K562 (cell line): Measurements from ENCODE around the gene NARF. TPM values are rescaled to one million over a fixed set of nuclear protein-coding genes. Genes with fewer than 3 reads are reported as not detected.

Experiments
- ATAC-seq: fragments of 200-7000 bp; cut with Tn5 transposase; 3 replicates; pipeline ENCODE4 v1.9.1; 2020; ENCODE audit warnings: moderate library complexity
- BruUV-seq: library from RNA; stranded (reverse); fragments of 400-500 nt; replicated peaks from 2 replicates; lab custom pipeline; 2021; lab: Mats Ljungman, UMichigan
- CTCF ChIA-PET: fragments of 300-600 bp; formaldehyde crosslinking; extraction: SDS; loops from one replicate; lab custom pipeline; 2021; ENCODE audit warnings: low intra/inter-chr PET ratio; lab: Yijun Ruan, JAX
- POLR2A ChIA-PET: fragments of 300-600, 350-650 bp; sonication (Branson Sonifier 250); formaldehyde crosslinking; extraction: SDS; loops from one replicate; lab custom pipeline; 2021; ENCODE audit warnings: antibody characterized with exemption, inconsistent platforms; lab: Yijun Ruan, JAX
- DNase-seq, 4 experiments: peaks; one replicate each; pipeline versions ENCODE4 v3.0.0 to v3.0.0-alpha.2; 2011 to 2018; ENCODE audit warnings: low spot score in 3 of 4, mixed read lengths in 3 of 4; ENCODE audit errors: extremely low read depth in 1 of 4
- FAIRE-seq: peaks from 2 replicates; lab custom pipeline; 2011; peaks lifted over from hg19 to GRCh38; lab: Jason Lieb, UNC
- H2AFZ ChIP-seq: 2 replicates; pipeline ENCODE4 v1.6.0; 2011; ENCODE audit warnings: low read depth, low read length, control low read depth, inconsistent platforms
- H3K27ac ChIP-seq: fragments of 200-600 bp; 3 replicates; pipeline ENCODE4 v1.8.0; 2011; ENCODE audit warnings: low read depth, mild to moderate bottlenecking, control low read depth, inconsistent platforms, low read length, moderate library complexity, mixed read lengths; ENCODE audit errors: extremely low read depth
- H3K27me3 ChIP-seq, 2 experiments: fragments of 300-600 bp in 1 of 2; 2 replicates in 1 of 2; 3 replicates in 1 of 2; pipeline versions ENCODE4 v1.6.0 to v1.8.0; 2011; ENCODE audit warnings: inconsistent platforms in 2 of 2, low read length in 2 of 2, mild to moderate bottlenecking in 1 of 2, mixed read lengths in 1 of 2, moderate library complexity in 1 of 2; ENCODE audit not compliant: control insufficient read depth in 2 of 2, insufficient read depth in 2 of 2
- H3K36me3 ChIP-seq: fragments of 300-600 bp; 3 replicates; pipeline ENCODE4 v1.8.0; 2011; ENCODE audit warnings: mild to moderate bottlenecking, low read length, inconsistent platforms; ENCODE audit not compliant: control insufficient read depth, insufficient read depth
- H3K4me1 ChIP-seq, 2 experiments: fragments of 200-600 bp in 1 of 2; replicated peaks in 1 of 2; 2 replicates in 1 of 2; 3 replicates in 1 of 2; pipeline versions ENCODE4 v1.5.1 to v1.8.0; 2011; ENCODE audit warnings: inconsistent platforms in 2 of 2, low read length in 2 of 2, mild to moderate bottlenecking in 1 of 2, mixed read lengths in 1 of 2, moderate library complexity in 1 of 2; ENCODE audit not compliant: control insufficient read depth in 2 of 2, insufficient read depth in 2 of 2
- H3K4me2 ChIP-seq: 2 replicates; pipeline ENCODE4 v1.6.1; 2011; ENCODE audit warnings: low read length, control low read depth, inconsistent platforms, mixed read lengths; ENCODE audit not compliant: insufficient read depth
- H3K4me3 ChIP-seq: fragments of 200-600 bp; sonication (generic), shearing (Covaris generic); 2 replicates; pipeline ENCODE4 v1.5.1; 2016; ENCODE audit warnings: control low read depth, inconsistent platforms
- H3K79me2 ChIP-seq: fragments of 200-600 bp; 3 replicates; pipeline ENCODE4 v1.8.0; 2011; ENCODE audit warnings: low read length, inconsistent platforms; ENCODE audit not compliant: control insufficient read depth, insufficient read depth
- H3K9ac ChIP-seq, 2 experiments: 2 replicates each; pipeline versions ENCODE4 v1.6.0 to v1.6.1; 2011; ENCODE audit warnings: low read depth in 2 of 2, low read length in 2 of 2, control low read depth in 1 of 2, inconsistent platforms in 1 of 2, mild to moderate bottlenecking in 1 of 2, mixed read lengths in 1 of 2; ENCODE audit not compliant: insufficient read depth in 1 of 2
- H3K9me1 ChIP-seq: one replicate; pipeline ENCODE4 v1.6.0; 2011; ENCODE audit warnings: inconsistent platforms, mild to moderate bottlenecking, low read length, moderate library complexity; ENCODE audit not compliant: control insufficient read depth, insufficient read depth
- H3K9me3 ChIP-seq: replicated peaks from 2 replicates; pipeline ENCODE4 v1.5.1; 2011; ENCODE audit warnings: low read depth, low read length, inconsistent platforms; ENCODE audit not compliant: control insufficient read depth, insufficient read depth
- H4K20me1 ChIP-seq: replicated peaks from 2 replicates; pipeline ENCODE4 v1.6.1; 2011; ENCODE audit warnings: low read length, inconsistent platforms, mixed read lengths; ENCODE audit not compliant: control insufficient read depth, insufficient read depth
- ELF1 ChIP-seq: fragments of 200-800 bp; sonication (Bioruptor generic); IDR thresholded peaks from 2 replicates; pipeline ENCODE4 v1.6.1; 2016; ENCODE audit warnings: missing genetic modification characterization, missing compliant biosample characterization
- ZBTB7A ChIP-seq: IDR thresholded peaks from 2 replicates; pipeline ENCODE4 v1.6.1; 2011; ENCODE audit warnings: low read depth, mild to moderate bottlenecking, low read length, moderate library complexity, borderline replicate concordance; ENCODE audit not compliant: control insufficient read depth
- WGBS: fragments of 100-300 bp; shearing (Covaris generic); methylation state at CpG from one replicate; pipeline ENCODE4 v1.1.6; 2016; ENCODE audit warnings: low coverage, mixed read lengths; ENCODE audit not compliant: insufficient coverage; ENCODE audit errors: missing lambda C conversion rate; 5-methylcytosine and 5-hydroxymethylcytosine counted together
- in situ Hi-C: fragments of 300-500 bp; cut with MboI; formaldehyde crosslinking; loops from 4 replicates; pipeline ENCODE4 v1.15.0; 2018; ENCODE audit warnings: inconsistent platforms, mixed read lengths
- intact Hi-C: fragments of 100-400 bp; cut with micrococcal nuclease; formaldehyde crosslinking; loops from 2 replicates; pipeline ENCODE4 v1.14.2; 2022
- polyA plus RNA-seq, 8 experiments: library from polyadenylated mRNA; depleted of rRNA in 4 of 8; stranded (reverse) in 5 of 8; unstranded in 3 of 8; fragments of >200 nt; fragmentation: Nextera tagmentation in 2 of 8; fragmentation: Illumina TruSeq in 1 of 8; extraction: Ambion mirVana in 2 of 8; extraction: Trizol in 1 of 8; gene quantifications; 2 replicates each; pipeline versions ENCODE4 v1.2.1 to v1.2.3, GENCODE V29; 2011 to 2014; ENCODE audit warnings: inconsistent platforms in 1 of 8, missing spikeins in 1 of 8
- total RNA-seq, 7 experiments: library from RNA; depleted of rRNA in 6 of 7; stranded (reverse); fragments of >200 nt in 6 of 7; fragmentation: Illumina TruSeq in 2 of 7; extraction: Trizol in 2 of 7; gene quantifications; 2 replicates each; pipeline versions ENCODE4 v1.2.1 to v1.2.3, GENCODE V29; 2011 to 2021; ENCODE audit warnings: low replicate concordance in 1 of 7

NARF gene
- total and polyA plus RNA-seq, 9 of the 15 experiments (the other 6 are each of a cell fraction or from before 2014, with no cell fraction given), result 60.4 to 423 (median 132) TPM

GRCh38 chr17:82495844-82496528 lies 37.4 kb downstream of the NARF start:
- no peak overlapping the region for H3K4me2 ChIP-seq
- no peaks in the 10 kb centered on the region for H3K36me3 ChIP-seq
- POLR2A ChIA-PET, result interaction anchor here (0.6 to 1.5 kb wide), 3 partner anchors 23 to 57 kb away, joined by 3 to 4 read pairs (median 4); partner anchors contain the start of gene FOXK2
- peak overlapping the region; percentile 21; the same call in 1 of the 2 replicates for H2AFZ ChIP-seq
- ATAC-seq (no peak), FAIRE-seq (peak; percentile 37), DNase-seq (no peak)
- 0 out of 2 replicates have a peak, but pooled peaks have one; percentile 22 for TF ChIP-seq ELF1 (tag)
- TF ChIP-seq ZBTB7A, result no peak
- H3K4me3 ChIP-seq, result no peak overlapping the region
- 0 out of 2 replicates have a peak, but pooled peaks cover 6% of the 10 kb centered on the region for H4K20me1 ChIP-seq
- WGBS, result 73% methylated on average over 10 of the region's 12 CpGs
- CTCF ChIA-PET, result interaction anchor here (0.6 kb wide), 1 partner anchor 61 kb away, joined by 4 read pairs; no protein-coding TSS in a partner anchor
- H3K9me1 ChIP-seq, result peaks cover 3% of the 10 kb centered on the region
- in situ Hi-C loops (no loop called here), intact Hi-C loops (loop anchor here (10.0 kb wide), 1 partner anchor 141 kb away; the partner anchor contains the start of gene TEX19)
- H3K9ac ChIP-seq, result no peak overlapping the region
- H3K4me1 ChIP-seq, result peaks cover 5 to 41% of the 10 kb centered on the region in 2 experiments; a peak in 4 of 5 replicates
- no peaks in the 10 kb centered on the region; the same call in 1 of the 2 replicates for H3K9me3 ChIP-seq
- no peak overlapping the region for H3K27ac ChIP-seq
- BruUV-seq, result no TSS peak
- no peaks in the 10 kb centered on the region for H3K79me2 ChIP-seq
- no peaks in the 10 kb centered on the region for H3K27me3 ChIP-seq
